ENCODE data around the gene ZC3H18. TPM values are rescaled to one million over a fixed set of nuclear protein-coding genes. Genes with fewer than 3 reads are reported as not detected.

Gene ZC3H18
- total RNA-seq, 1 experiment from 2014 or later, result 57.8 TPM

DNA sequence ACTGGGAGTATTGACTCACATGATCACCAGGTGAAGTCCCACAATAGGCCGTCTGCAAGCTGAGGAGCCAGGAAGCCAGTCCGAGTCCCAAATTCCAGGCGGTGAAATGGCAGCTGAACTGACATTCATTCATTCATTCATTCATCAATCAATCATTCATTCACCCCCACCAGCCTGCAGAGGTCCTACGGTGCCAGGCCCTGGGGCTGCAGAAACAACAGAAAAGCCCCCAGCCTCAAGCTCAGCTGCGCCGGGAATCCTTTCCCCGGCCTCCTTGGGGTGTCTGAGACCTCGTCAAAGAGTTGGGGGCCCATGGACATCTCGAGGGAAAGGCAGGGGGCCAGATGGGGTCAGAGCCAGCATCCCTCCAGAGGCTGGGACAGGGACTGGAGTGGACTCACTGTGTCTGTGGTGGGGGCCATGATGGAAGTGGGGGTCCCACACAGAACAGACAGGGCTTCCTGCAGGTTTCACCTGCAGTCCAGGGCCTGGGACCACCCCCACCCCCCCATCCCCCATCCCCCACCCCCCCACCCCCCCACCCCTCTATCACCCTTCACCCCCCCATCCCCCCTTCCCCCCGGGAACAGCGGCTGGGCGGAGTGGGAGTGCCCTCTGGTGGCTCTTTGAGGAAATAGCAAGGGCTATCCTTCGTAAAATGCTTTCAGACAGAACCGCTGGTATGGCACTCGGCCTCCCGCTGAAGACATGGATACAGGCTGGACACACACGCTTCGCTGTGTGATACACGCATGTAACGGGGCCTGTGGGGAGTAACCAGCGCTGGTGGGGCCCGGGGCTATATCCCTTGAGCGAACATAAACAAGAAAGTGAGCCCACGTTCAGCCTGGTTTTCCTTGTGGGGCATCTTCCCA, 8.5 kb upstream of the ZC3H18 start:
- ChIA-PET CTCF (interaction anchor here (1.4 to 3.5 kb wide), 3 partner anchors 9 to 123 kb away, joined by 4 to 15 read pairs (median 13); partner anchors contain the start of genes ZC3H18 and ZFPM1), RAD21 (ENCODE audit: low non-redundant PET in 1 of 2, low total read pairs in 2 of 2, uncharacterized antibody in 2 of 2, unreplicated experiment in 2 of 2) (interaction anchor here in 1 of 2 experiments (1.0 kb wide), 1 partner anchor 124 kb away, joined by 3 read pairs; no protein-coding TSS in a partner anchor), POLR2A (no interaction called here)
- peak overlapping the region; percentile 28 to 45 for H3K4me3 ChIP-seq (replicated peaks in 1 of 2; ENCODE audit: low read depth in 1 of 2, low read length in 2 of 2)
- no peak overlapping the region; the same call in 1 of the 2 replicates for H3K27ac ChIP-seq (ENCODE audit: low read depth, low read length)
- ATAC-seq (peak; percentile 76), DNase-seq (ENCODE audit: low read depth, low spot score) (peak; percentile 36)
- no peaks in the 10 kb centered on the region for H3K79me2 ChIP-seq (ENCODE audit: insufficient read depth, low read length)
- H3K4me2 ChIP-seq (ENCODE audit: low read length), result peak overlapping the region; percentile 73
- BruUV-seq (replicated peaks), result no TSS peak
- no peaks in the 10 kb centered on the region for H4K20me1 ChIP-seq (ENCODE audit: insufficient read depth)
- H3K9me2 ChIP-seq (ENCODE audit: insufficient read depth), result no peaks in the 10 kb centered on the region
- H3K9me3 ChIP-seq (ENCODE audit: control insufficient read depth in 1 of 2, insufficient read depth in 1 of 2, low read depth in 1 of 2, low read length in 2 of 2), result peaks cover 0 to 1% of the 10 kb centered on the region in 2 experiments; a peak in 1 of 4 replicates
- TF ChIP-seq RAD21 (IDR thresholded peaks at IDR 0.05; ENCODE audit: low read depth), result peak; percentile 85
- no peak for TF ChIP-seq EGR1 (IDR thresholded peaks at IDR 0.05; ENCODE audit: low read depth)
- TF ChIP-seq CEBPB (IDR thresholded peaks at IDR 0.05; ENCODE audit: low read depth), result no peak
- peak; percentile 12 for TF ChIP-seq YY1 (IDR thresholded peaks at IDR 0.05; ENCODE audit: extremely low read depth, insufficient replicate concordance, low read depth, low read length)
- no peak for TF ChIP-seq FOSL1 (IDR thresholded peaks at IDR 0.05; ENCODE audit: low read depth)
- TF ChIP-seq SIN3A (IDR thresholded peaks at IDR 0.05; ENCODE audit: low read depth), result no peak
- no peak for TF ChIP-seq REST (IDR thresholded peaks at IDR 0.05; ENCODE audit: low read depth)
- TF ChIP-seq, protein P1, sequence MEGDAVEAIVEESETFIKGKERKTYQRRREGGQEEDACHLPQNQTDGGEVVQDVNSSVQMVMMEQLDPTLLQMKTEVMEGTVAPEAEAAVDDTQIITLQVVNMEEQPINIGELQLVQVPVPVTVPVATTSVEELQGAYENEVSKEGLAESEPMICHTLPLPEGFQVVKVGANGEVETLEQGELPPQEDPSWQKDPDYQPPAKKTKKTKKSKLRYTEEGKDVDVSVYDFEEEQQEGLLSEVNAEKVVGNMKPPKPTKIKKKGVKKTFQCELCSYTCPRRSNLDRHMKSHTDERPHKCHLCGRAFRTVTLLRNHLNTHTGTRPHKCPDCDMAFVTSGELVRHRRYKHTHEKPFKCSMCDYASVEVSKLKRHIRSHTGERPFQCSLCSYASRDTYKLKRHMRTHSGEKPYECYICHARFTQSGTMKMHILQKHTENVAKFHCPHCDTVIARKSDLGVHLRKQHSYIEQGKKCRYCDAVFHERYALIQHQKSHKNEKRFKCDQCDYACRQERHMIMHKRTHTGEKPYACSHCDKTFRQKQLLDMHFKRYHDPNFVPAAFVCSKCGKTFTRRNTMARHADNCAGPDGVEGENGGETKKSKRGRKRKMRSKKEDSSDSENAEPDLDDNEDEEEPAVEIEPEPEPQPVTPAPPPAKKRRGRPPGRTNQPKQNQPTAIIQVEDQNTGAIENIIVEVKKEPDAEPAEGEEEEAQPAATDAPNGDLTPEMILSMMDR (IDR thresholded peaks at IDR 0.05 in 2 of 3, conservative IDR thresholded peaks at IDR 0.05 in 1 of 3; ENCODE audit: borderline replicate concordance in 1 of 3, insufficient read depth in 1 of 3, low read depth in 2 of 3, low read length in 2 of 3), result peak; percentile 73 to 85 (median 79)
- intact Hi-C loops (cut with micrococcal nuclease), result loop anchor here (1.0 kb wide), 2 partner anchors 118 to 783 kb away; no protein-coding TSS in a partner anchor
- H3K4me1 ChIP-seq (ENCODE audit: control insufficient read depth in 1 of 2, insufficient read depth in 2 of 2, low read length in 2 of 2), result peaks cover 10 to 34% of the 10 kb centered on the region in 2 experiments; a peak in 3 of 4 replicates
- H3K36me3 ChIP-seq (ENCODE audit: control insufficient read depth in 1 of 2, insufficient read depth in 2 of 2, low read length in 2 of 2), result no peaks in the 10 kb centered on the region
- peak overlapping the region; percentile 6; the same call in 1 of the 2 replicates for H3K9ac ChIP-seq (ENCODE audit: low read length)
- H3K27me3 ChIP-seq (ENCODE audit: insufficient read depth, low read length), result no peaks in the 10 kb centered on the region
- peak overlapping the region; percentile 40 for H2AFZ ChIP-seq (ENCODE audit: low read depth, low read length, poor library complexity, severe bottlenecking)
